DND-41 (cell line): ENCODE results near the gene OPRL1.

Source experiments
- EZH2 ChIP-seq: IDR thresholded peaks from 3 replicates; pipeline ENCODE4 v1.6.1; 2012; ENCODE audit warnings: borderline replicate concordance, low read depth, mild to moderate bottlenecking, moderate library complexity, low read length, inconsistent platforms; ENCODE audit not compliant: severe bottlenecking
- TF ChIP-seq, protein P1 (sequence below): IDR thresholded peaks from 2 replicates; pipeline ENCODE4 v1.5.1; 2012; ENCODE audit warnings: borderline replicate concordance, low read length, moderate library complexity, mild to moderate bottlenecking; ENCODE audit not compliant: poor library complexity, severe bottlenecking; ENCODE audit errors: extremely low read depth

DNA sequence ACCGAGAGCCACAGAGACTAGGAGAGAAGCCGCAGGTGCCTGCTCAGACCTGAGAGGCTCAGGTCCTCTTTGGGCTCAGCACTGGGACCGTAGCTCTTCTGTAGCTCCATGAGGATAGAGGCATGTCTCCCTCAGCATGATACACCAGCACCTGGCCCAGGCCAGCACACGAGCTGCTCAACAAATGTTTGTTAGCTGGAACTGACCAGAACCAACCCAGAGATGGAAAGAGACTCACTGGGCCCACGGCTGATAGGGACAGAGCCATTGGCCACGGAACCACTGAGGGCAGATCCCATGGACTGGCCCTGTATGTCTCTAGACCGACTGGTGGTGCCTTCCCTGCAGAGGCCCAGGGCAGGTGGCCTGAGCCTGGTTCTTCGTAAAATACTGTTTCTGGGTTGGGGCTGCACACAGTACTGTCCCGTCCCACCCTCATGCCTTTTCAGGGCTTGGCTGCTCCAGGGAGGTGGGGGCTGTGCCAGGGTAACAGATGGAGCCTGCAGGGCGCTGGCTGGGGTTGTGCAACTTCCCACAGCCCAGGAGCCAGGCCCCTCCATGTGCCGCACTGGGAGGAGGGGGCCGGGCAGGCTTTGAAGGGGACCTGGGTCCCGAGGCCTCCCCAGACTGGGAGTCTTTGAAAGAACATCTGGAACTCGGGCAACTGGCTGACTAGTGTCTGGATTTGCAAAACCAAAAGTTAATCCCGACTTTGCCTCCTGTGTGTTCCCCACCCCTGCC, 38.7 kb upstream of the OPRL1 start:
- TF ChIP-seq, protein P1, sequence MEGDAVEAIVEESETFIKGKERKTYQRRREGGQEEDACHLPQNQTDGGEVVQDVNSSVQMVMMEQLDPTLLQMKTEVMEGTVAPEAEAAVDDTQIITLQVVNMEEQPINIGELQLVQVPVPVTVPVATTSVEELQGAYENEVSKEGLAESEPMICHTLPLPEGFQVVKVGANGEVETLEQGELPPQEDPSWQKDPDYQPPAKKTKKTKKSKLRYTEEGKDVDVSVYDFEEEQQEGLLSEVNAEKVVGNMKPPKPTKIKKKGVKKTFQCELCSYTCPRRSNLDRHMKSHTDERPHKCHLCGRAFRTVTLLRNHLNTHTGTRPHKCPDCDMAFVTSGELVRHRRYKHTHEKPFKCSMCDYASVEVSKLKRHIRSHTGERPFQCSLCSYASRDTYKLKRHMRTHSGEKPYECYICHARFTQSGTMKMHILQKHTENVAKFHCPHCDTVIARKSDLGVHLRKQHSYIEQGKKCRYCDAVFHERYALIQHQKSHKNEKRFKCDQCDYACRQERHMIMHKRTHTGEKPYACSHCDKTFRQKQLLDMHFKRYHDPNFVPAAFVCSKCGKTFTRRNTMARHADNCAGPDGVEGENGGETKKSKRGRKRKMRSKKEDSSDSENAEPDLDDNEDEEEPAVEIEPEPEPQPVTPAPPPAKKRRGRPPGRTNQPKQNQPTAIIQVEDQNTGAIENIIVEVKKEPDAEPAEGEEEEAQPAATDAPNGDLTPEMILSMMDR, result no peak
- no peak for TF ChIP-seq EZH2
